Kidney (tissue), 14 donors: Measurements from ENCODE around the gene TEX264. TPM values are rescaled to one million over a fixed set of nuclear protein-coding genes. Genes with fewer than 3 reads are reported as not detected.

ENCODE experiments used
- DNase-seq, 5 donors: peaks; one replicate each; pipeline ENCODE4 v3.0.0-alpha.2; 2013 to 2020
- FAIRE-seq: peaks from 2 replicates; lab custom pipeline; 2012; peaks lifted over from hg19 to GRCh38; lab: Jason Lieb, UNC
- H3K27ac ChIP-seq, 2 donors: one replicate each; pipeline ENCODE4 v1.7.0; 2013; ENCODE audit warnings: low read depth in 2 of 2, low read length in 2 of 2, inconsistent platforms in 1 of 2
- H3K27me3 ChIP-seq: one replicate; pipeline ENCODE4 v1.7.1; 2013; ENCODE audit warnings: low read length, inconsistent platforms; ENCODE audit not compliant: control insufficient read depth, insufficient read depth
- H3K36me3 ChIP-seq, 3 donors: one replicate each; pipeline versions ENCODE4 v1.7.0 to v1.7.1; 2013; ENCODE audit warnings: low read length in 3 of 3, control low read depth in 1 of 3, inconsistent platforms in 1 of 3; ENCODE audit not compliant: insufficient read depth in 3 of 3, control insufficient read depth in 2 of 3
- H3K4me1 ChIP-seq, 3 donors: one replicate each; pipeline versions ENCODE4 v1.7.0 to v1.7.1; 2013; ENCODE audit warnings: low read length in 3 of 3, inconsistent platforms in 1 of 3, low read depth in 1 of 3; ENCODE audit not compliant: control insufficient read depth in 2 of 3, insufficient read depth in 2 of 3
- H3K4me3 ChIP-seq, 3 donors: one replicate each; pipeline versions ENCODE4 v1.7.0 to v1.8.1; 2013; ENCODE audit warnings: low read length in 3 of 3, control low read depth in 1 of 3, inconsistent platforms in 1 of 3
- H3K9ac ChIP-seq, 3 donors: one replicate each; pipeline versions ENCODE4 v1.7.0 to v1.7.1; 2013; ENCODE audit warnings: low read length in 3 of 3, control low read depth in 1 of 3, inconsistent platforms in 1 of 3
- H3K9me3 ChIP-seq, 3 donors: one replicate each; pipeline versions ENCODE4 v1.7.0 to v1.7.1; 2013; ENCODE audit warnings: low read length in 3 of 3, control low read depth in 1 of 3, inconsistent platforms in 1 of 3; ENCODE audit not compliant: control insufficient read depth in 2 of 3, insufficient read depth in 1 of 3
- intact Hi-C: fragments of 100-400 bp; cut with DNase I; formaldehyde crosslinking; loops from one replicate; pipeline ENCODE4 v1.11.1; 2022
- polyA plus RNA-seq: library from polyadenylated mRNA; stranded (reverse); fragments of 350-450 nt; fragmentation: Illumina TruSeq; extraction: RNeasy Lipid Tissue Mini Kit (QIAGEN cat#74804); gene quantifications from one replicate; pipeline ENCODE4 v1.2.3, GENCODE V29; 2014; ENCODE audit warnings: low read depth, low replicate concordance; ENCODE audit not compliant: insufficient read depth
- total RNA-seq: library from RNA; stranded (reverse); fragmentation: NEBNext Ultra II Directional; extraction: Animal tissue kit (Norgen Biotek cat#: 25700); gene quantifications from one replicate; pipeline ENCODE4 v1.2.1, GENCODE V29; 2021
- TF ChIP-seq, protein P1 (sequence below): IDR thresholded peaks from 3 replicates; pipeline ENCODE4 v1.5.1; 2012; ENCODE audit warnings: mild to moderate bottlenecking, moderate library complexity, borderline replicate concordance; ENCODE audit not compliant: insufficient read depth; ENCODE audit errors: extremely low read depth
- donor health status: control.
- donor health status: control.
- donor health status: control.
- donor health status: control.
- donor health status: control.
- donor health status: DM: yes; HTN: yes; CAD: no.
- donor health status: Normal renal cell carcinoma (clear cell type).

The TEX264 gene
- total and polyA plus RNA-seq, 2 donors from 2014 or later = 68.0 to 208 TPM

- Histone ChIP-seq H3K27me3 (no peaks in the 10 kb centered on the region), H3K4me1 (no peaks in the 10 kb centered on the region), H3K9ac (no peak overlapping the region), H3K9me3 (no peaks in the 10 kb centered on the region), H3K27ac (no peak overlapping the region), H3K36me3 (no peaks in the 10 kb centered on the region), H3K4me3 (no peak overlapping the region)
- DNase-seq (no peak), FAIRE-seq (no peak)
- intact Hi-C loops = no loop called here
- TF ChIP-seq, protein P1, sequence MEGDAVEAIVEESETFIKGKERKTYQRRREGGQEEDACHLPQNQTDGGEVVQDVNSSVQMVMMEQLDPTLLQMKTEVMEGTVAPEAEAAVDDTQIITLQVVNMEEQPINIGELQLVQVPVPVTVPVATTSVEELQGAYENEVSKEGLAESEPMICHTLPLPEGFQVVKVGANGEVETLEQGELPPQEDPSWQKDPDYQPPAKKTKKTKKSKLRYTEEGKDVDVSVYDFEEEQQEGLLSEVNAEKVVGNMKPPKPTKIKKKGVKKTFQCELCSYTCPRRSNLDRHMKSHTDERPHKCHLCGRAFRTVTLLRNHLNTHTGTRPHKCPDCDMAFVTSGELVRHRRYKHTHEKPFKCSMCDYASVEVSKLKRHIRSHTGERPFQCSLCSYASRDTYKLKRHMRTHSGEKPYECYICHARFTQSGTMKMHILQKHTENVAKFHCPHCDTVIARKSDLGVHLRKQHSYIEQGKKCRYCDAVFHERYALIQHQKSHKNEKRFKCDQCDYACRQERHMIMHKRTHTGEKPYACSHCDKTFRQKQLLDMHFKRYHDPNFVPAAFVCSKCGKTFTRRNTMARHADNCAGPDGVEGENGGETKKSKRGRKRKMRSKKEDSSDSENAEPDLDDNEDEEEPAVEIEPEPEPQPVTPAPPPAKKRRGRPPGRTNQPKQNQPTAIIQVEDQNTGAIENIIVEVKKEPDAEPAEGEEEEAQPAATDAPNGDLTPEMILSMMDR = no peak
Measured at GRCh38 chr3:51721062-51721745, 50.2 kb downstream of the TEX264 start.

DNA sequence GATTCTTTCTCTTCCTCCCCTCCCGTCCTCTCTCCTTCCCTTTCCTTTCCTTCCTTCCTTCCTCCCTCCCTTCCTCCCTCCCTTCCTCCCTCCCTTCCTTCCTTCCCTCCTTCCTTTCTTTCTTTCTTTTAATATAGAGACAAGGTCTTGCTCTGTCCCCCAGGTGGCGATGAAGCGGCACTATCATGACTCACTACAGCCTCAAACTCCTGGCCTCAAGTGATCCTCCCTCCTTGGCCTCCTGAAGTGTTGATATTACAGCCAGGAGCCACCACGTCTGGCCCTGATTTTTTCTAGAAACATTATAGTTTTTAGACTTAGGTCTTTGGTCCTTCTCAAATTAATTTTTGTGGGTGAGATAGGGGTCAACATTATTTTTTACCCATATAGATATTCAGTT lies 51.3 kb downstream of the TEX264 start:
- H3K4me3 ChIP-seq = no peak overlapping the region
- no peak overlapping the region for H3K9ac ChIP-seq
- FAIRE-seq = no peak
- no peak for DNase-seq
- H3K9me3 ChIP-seq = no peaks in the 10 kb centered on the region
- H3K36me3 ChIP-seq = no peaks in the 10 kb centered on the region
- no peak overlapping the region for H3K27ac ChIP-seq
- intact Hi-C loops = no loop called here
- no peaks in the 10 kb centered on the region for H3K4me1 ChIP-seq
- no peaks in the 10 kb centered on the region for H3K27me3 ChIP-seq
- TF ChIP-seq, protein P1 = no peak

DNA sequence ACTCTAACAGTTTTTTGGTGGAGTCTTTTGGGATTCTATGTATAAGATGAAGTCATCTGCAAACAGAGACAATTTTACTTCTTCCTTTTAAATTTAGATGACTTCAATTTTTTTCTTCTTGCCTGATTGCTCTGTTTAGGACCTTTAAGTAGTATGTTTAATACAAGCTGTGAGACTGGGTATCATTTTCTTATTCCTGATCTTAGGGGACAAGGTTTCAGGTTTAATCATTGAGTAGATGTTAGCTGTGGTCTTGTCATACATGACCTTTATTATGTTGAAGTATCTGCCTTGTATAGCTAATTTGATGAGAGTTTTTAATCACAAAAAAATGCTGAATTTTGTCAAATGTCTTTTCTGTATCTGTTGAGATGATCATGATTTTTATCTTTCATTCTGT lies 56.4 kb downstream of the TEX264 start:
- H3K4me3 ChIP-seq = no peak overlapping the region

More for the DNA sequence above, 56.4 kb downstream of the TEX264 start:
- FAIRE-seq = no peak
- TF ChIP-seq, protein P1 = no peak
- H3K27me3 ChIP-seq = no peaks in the 10 kb centered on the region
- no peaks in the 10 kb centered on the region for H3K9me3 ChIP-seq
- H3K36me3 ChIP-seq = no peaks in the 10 kb centered on the region
- no peak overlapping the region for H3K27ac ChIP-seq
- no peak for DNase-seq
- intact Hi-C loops = no loop called here
- H3K4me1 ChIP-seq = no peaks in the 10 kb centered on the region
- H3K9ac ChIP-seq = no peak overlapping the region
